Lung (tissue), 12 donors: ENCODE data around the gene CFAP58. TPM values are rescaled to one million over a fixed set of nuclear protein-coding genes. Genes with fewer than 3 reads are reported as not detected.

Source experiments
- ATAC-seq: fragments of 200-7000 bp; cut with Tn5 transposase; one replicate; pipeline ENCODE4 v1.9.1; 2020; ENCODE audit warnings: moderate number of reproducible peaks; ENCODE audit not compliant: insufficient read depth, low FRiP score
- DNase-seq, 3 donors: peaks; one replicate each; pipeline ENCODE4 v3.0.0-alpha.2; 2013 to 2017
- H3K27ac ChIP-seq, 2 donors: one replicate each; pipeline ENCODE4 v1.5.1; 2013; ENCODE audit warnings: mild to moderate bottlenecking in 2 of 2, moderate library complexity in 2 of 2, control low read depth in 1 of 2, inconsistent platforms in 1 of 2, low read depth in 1 of 2, low read length in 1 of 2
- H3K27me3 ChIP-seq, 3 donors: one replicate each; pipeline ENCODE4 v1.5.1; 2013; ENCODE audit warnings: low read length in 2 of 3; ENCODE audit not compliant: control insufficient read depth in 3 of 3, insufficient read depth in 3 of 3
- H3K36me3 ChIP-seq, 4 donors: one replicate each; pipeline ENCODE4 v1.5.1; 2013; ENCODE audit warnings: low read length in 4 of 4, mild to moderate bottlenecking in 1 of 4, moderate library complexity in 1 of 4; ENCODE audit not compliant: control insufficient read depth in 4 of 4, insufficient read depth in 4 of 4
- H3K4me1 ChIP-seq, 5 donors: one replicate each; pipeline ENCODE4 v1.5.1; 2013; ENCODE audit warnings: low read length in 5 of 5, mild to moderate bottlenecking in 2 of 5, moderate library complexity in 1 of 5; ENCODE audit not compliant: control insufficient read depth in 5 of 5, insufficient read depth in 5 of 5
- H3K4me3 ChIP-seq: one replicate; pipeline ENCODE4 v1.5.1; 2013; ENCODE audit warnings: mild to moderate bottlenecking, control low read depth, moderate library complexity
- H3K9ac ChIP-seq, 2 donors: one replicate each; pipeline ENCODE4 v1.5.1; 2013; ENCODE audit warnings: low read length in 2 of 2, control low read depth in 1 of 2; ENCODE audit not compliant: insufficient read depth in 1 of 2
- H3K9me3 ChIP-seq, 4 donors: one replicate each; pipeline ENCODE4 v1.5.1; 2013; ENCODE audit warnings: low read length in 3 of 4, mild to moderate bottlenecking in 1 of 4, moderate library complexity in 1 of 4; ENCODE audit not compliant: control insufficient read depth in 4 of 4, insufficient read depth in 3 of 4
- WGBS, 2 donors: extraction: QIAGEN DNeasy Blood & Tissue Kit; methylation state at CpG; one replicate each; pipeline ENCODE4 v1.1.7; 2013; 5-methylcytosine and 5-hydroxymethylcytosine counted together
- polyA plus RNA-seq, 2 donors: library from polyadenylated mRNA; stranded (reverse); fragments of 200-250 nt; gene quantifications; one replicate each; pipeline ENCODE4 v1.2.1, GENCODE V29; 2013
- total RNA-seq, 2 donors: library from RNA; depleted of rRNA in 1 of 2; stranded (reverse); fragments of >200 nt in 1 of 2; gene quantifications; one replicate each; pipeline ENCODE4 v1.2.1, GENCODE V29; 2014 to 2021
- TF ChIP-seq, protein P1 (sequence below): IDR thresholded peaks from 2 replicates; pipeline ENCODE4 v1.5.1; 2012; ENCODE audit warnings: mild to moderate bottlenecking; ENCODE audit errors: control extremely low read depth, extremely low read depth
- donor health status: control.
- donor health status: control.
- donor health status: Bipolar disorder and iron deficiency.
- donor health status: healthy.
- donor health status: DM: yes; HTN: yes; CAD: no.

Gene CFAP58
- total and polyA plus RNA-seq, 4 donors: 1.4 to 5.4 (median 3.6) TPM

- Histone ChIP-seq H3K4me3 (no peak overlapping the region), H3K4me1 (peaks cover 19 to 69% (median 31%) of the 10 kb centered on the region in 5 donors), H3K27me3 (no peaks in the 10 kb centered on the region), H3K27ac (peak overlapping the region; percentile 0 to 31), H3K9me3 (no peaks in the 10 kb centered on the region), H3K36me3 (peaks cover 0 to 7% (median 0%) of the 10 kb centered on the region in 4 donors), H3K9ac (no peak overlapping the region)
- DNase-seq (no peak), ATAC-seq (no peak)
- TF ChIP-seq, protein P1, sequence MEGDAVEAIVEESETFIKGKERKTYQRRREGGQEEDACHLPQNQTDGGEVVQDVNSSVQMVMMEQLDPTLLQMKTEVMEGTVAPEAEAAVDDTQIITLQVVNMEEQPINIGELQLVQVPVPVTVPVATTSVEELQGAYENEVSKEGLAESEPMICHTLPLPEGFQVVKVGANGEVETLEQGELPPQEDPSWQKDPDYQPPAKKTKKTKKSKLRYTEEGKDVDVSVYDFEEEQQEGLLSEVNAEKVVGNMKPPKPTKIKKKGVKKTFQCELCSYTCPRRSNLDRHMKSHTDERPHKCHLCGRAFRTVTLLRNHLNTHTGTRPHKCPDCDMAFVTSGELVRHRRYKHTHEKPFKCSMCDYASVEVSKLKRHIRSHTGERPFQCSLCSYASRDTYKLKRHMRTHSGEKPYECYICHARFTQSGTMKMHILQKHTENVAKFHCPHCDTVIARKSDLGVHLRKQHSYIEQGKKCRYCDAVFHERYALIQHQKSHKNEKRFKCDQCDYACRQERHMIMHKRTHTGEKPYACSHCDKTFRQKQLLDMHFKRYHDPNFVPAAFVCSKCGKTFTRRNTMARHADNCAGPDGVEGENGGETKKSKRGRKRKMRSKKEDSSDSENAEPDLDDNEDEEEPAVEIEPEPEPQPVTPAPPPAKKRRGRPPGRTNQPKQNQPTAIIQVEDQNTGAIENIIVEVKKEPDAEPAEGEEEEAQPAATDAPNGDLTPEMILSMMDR: no peak
- WGBS, 2 donors: 63 to 69% methylated on average over 6 of the region's 6 CpGs
Measured at GRCh38 chr10:104321226-104321625, 32.4 kb upstream of the CFAP58 start.

DNA sequence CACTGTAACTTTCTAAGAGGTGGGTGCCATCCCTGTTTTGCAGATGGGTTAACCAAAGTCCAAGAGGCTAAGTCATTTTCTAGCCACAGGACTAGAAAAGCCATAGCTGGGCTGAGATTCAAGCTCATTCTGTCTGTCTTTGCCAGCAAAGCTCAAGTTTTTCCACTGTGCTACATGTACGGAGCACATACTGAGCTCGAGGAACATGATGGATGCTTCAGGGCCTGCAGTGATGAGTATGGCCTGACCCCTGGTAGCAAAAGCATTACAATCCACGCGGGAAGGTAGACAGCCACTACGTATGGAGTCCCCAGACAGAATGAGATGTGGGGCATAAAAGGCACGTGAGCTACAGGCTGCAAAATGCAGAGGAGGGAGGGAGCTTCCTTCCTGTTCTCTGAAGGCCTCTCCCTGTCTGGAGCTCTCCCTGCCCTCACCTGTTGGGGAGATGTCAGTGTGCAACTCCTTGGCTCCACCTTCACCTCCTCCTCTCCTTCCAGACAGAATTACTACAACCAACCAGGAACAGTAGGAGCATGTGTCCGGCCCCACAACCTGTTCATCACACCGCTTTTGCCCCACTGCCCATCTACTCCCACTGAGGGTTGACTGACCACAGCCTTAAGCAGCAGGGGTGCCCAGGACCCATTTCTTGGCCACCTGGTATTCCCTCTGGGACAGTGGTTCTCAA is 31.8 kb upstream of the CFAP58 start:
- WGBS, 2 donors: 49 to 53% methylated on average over 8 of the region's 8 CpGs
- no peak overlapping the region for H3K9ac ChIP-seq

DNA sequence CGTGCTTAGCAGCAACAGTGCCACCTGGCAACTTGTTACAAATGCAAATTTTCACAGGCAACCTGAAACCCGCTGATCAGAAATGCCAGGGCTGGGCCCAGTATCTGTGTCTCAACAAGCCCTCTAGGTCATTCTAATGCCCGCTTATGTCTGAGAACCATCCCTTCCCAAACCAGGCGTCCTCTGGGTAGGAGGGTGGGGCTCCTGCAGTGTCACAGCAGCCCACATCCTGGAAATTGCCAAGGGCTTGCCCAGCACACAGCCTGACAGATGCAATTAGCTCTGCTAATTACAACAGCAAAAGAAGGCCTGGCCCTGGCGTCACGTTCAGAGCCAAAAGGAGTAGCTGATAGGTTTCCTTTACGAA is 31.2 kb upstream of the CFAP58 start:
- Histone ChIP-seq H3K36me3 (peaks cover 0 to 7% (median 0%) of the 10 kb centered on the region in 4 donors), H3K27me3 (no peaks in the 10 kb centered on the region), H3K27ac (peak overlapping the region; percentile 39 to 76), H3K4me1 (peaks cover 16 to 77% (median 38%) of the 10 kb centered on the region in 5 donors), H3K9ac (no peak overlapping the region), H3K4me3 (no peak overlapping the region), H3K9me3 (no peaks in the 10 kb centered on the region)
- 15 to 39% methylated on average over 7 of the region's 7 CpGs for WGBS, 2 donors
- no peak for DNase-seq
- ATAC-seq: no peak
- TF ChIP-seq, protein P1: no peak

More for the DNA sequence above, 31.8 kb upstream of the CFAP58 start:
- peaks cover 21 to 72% (median 37%) of the 10 kb centered on the region in 5 donors for H3K4me1 ChIP-seq
- DNase-seq (no peak), ATAC-seq (no peak)
- H3K27ac ChIP-seq: peak overlapping the region; percentile 37 to 76
- H3K36me3 ChIP-seq: peaks cover 0 to 7% (median 0%) of the 10 kb centered on the region in 4 donors
- H3K9me3 ChIP-seq: no peaks in the 10 kb centered on the region
- H3K4me3 ChIP-seq: no peak overlapping the region
- H3K27me3 ChIP-seq: no peaks in the 10 kb centered on the region
- TF ChIP-seq, protein P1: no peak

DNA sequence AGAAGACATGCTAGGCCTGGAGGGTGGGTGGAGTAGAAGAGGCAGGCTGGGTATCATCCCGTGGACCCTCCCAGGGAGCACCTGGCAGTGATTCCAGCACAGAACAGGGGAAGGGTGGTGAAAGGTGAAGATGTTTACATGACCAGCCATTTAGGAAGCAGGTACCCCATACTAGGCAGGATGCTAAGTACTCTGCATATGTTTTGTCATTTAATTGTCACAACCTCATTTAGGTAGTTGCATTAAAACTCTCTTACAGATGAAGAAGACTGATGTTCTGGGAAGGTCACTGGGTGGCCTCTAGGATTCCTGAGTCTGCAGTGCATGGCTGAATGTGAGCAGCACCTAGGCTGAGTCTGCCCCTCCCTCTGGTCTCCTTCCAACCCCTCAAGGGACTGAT is 30.5 kb upstream of the CFAP58 start:
- Histone ChIP-seq H3K27ac (peak overlapping the region; percentile 33 to 39), H3K27me3 (no peaks in the 10 kb centered on the region), H3K4me3 (no peak overlapping the region), H3K9me3 (no peaks in the 10 kb centered on the region), H3K4me1 (peaks cover 22 to 78% (median 45%) of the 10 kb centered on the region in 5 donors), H3K9ac (no peak overlapping the region), H3K36me3 (peaks cover 0 to 7% (median 0%) of the 10 kb centered on the region in 4 donors)
- ATAC-seq: no peak
- WGBS, 2 donors: 61 to 88% methylated on average over 1 of the region's 1 CpG
- TF ChIP-seq, protein P1: no peak
- DNase-seq: no peak
